OCI-LY1 (cell line): ENCODE data around the gene HPSE2.

Source experiments
- H2AFZ ChIP-seq: fragments of 200-600 bp; sonication (generic), shearing (Covaris generic); 2 replicates; pipeline ENCODE4 v1.6.0; 2014; ENCODE audit warnings: antibody characterized with exemption, mild to moderate bottlenecking, low read length
- H3F3A ChIP-seq: fragments of 200-600 bp; sonication (generic), shearing (Covaris generic); 2 replicates; pipeline ENCODE4 v1.6.0; 2014; ENCODE audit warnings: mild to moderate bottlenecking, antibody characterized with exemption, low read length, moderate library complexity; ENCODE audit not compliant: insufficient read depth
- H3K27ac ChIP-seq: fragments of 200-600 bp; sonication (generic); 2 replicates; pipeline ENCODE4 v1.5.1; 2014; ENCODE audit warnings: low read length, mixed run types, mild to moderate bottlenecking, low read depth; ENCODE audit not compliant: poor library complexity, severe bottlenecking
- H3K27me3 ChIP-seq: fragments of 200-600 bp; sonication (generic); 2 replicates; pipeline ENCODE4 v1.6.0; 2014; ENCODE audit warnings: antibody characterized with exemption, mild to moderate bottlenecking, low read length, moderate library complexity; ENCODE audit not compliant: insufficient read depth
- H3K36me3 ChIP-seq: fragments of 200-600 bp; sonication (generic); 2 replicates; pipeline ENCODE4 v1.6.1; 2014; ENCODE audit warnings: mild to moderate bottlenecking, antibody characterized with exemption, low read length, moderate library complexity, mixed read lengths; ENCODE audit not compliant: insufficient read depth
- H3K4me1 ChIP-seq: fragments of 200-600 bp; sonication (generic); 2 replicates; pipeline ENCODE4 v1.5.1; 2014; ENCODE audit warnings: mild to moderate bottlenecking, low read length, moderate library complexity; ENCODE audit not compliant: insufficient read depth, severe bottlenecking
- H3K4me2 ChIP-seq: fragments of 200-600 bp; sonication (generic), shearing (Covaris generic); 2 replicates; pipeline ENCODE4 v1.6.1; 2014; ENCODE audit warnings: low read length
- H3K4me3 ChIP-seq: fragments of 200-600 bp; sonication (generic); 2 replicates; pipeline ENCODE4 v1.5.1; 2014; ENCODE audit warnings: low read length, low read depth, mild to moderate bottlenecking, mixed read lengths; ENCODE audit not compliant: poor library complexity, severe bottlenecking
- H3K79me2 ChIP-seq: fragments of 200-600 bp; shearing (Covaris generic); 2 replicates; pipeline ENCODE4 v1.6.1; 2016; ENCODE audit warnings: mixed run types, low read length, mixed read lengths; ENCODE audit not compliant: insufficient read depth
- H3K9ac ChIP-seq: fragments of 200-600 bp; sonication (generic), shearing (Covaris generic); 2 replicates; pipeline ENCODE4 v1.6.1; 2014; ENCODE audit warnings: mild to moderate bottlenecking, low read length, mixed read lengths
- H3K9me2 ChIP-seq: fragments of 200-600 bp; sonication (generic), shearing (Covaris generic); 2 replicates; pipeline ENCODE4 v1.6.1; 2014; ENCODE audit warnings: low read depth, mild to moderate bottlenecking, low read length, mixed read lengths
- H3K9me3 ChIP-seq: fragments of 200-600 bp; shearing (Covaris generic); 2 replicates; pipeline ENCODE4 v1.6.1; 2014; ENCODE audit warnings: low read length, mixed read lengths
- H4K20me1 ChIP-seq: fragments of 200-600 bp; sonication (generic), shearing (Covaris generic); 2 replicates; pipeline ENCODE4 v1.6.0; 2016; ENCODE audit warnings: mild to moderate bottlenecking, low read length; ENCODE audit not compliant: insufficient read depth
- CTCF ChIP-seq: fragments of 200-600 bp; sonication (generic), shearing (Covaris generic); IDR thresholded peaks from 2 replicates; pipeline ENCODE4 v1.5.1; 2017; ENCODE audit warnings: mild to moderate bottlenecking, antibody characterized with exemption, low read length, moderate library complexity, mixed read lengths
- EZH2 ChIP-seq: fragments of 200-600 bp; sonication (generic), shearing (Covaris generic); IDR thresholded peaks from 2 replicates; pipeline ENCODE4 v1.8.0; 2017; ENCODE audit warnings: borderline replicate concordance, mixed run types, mild to moderate bottlenecking, antibody characterized with exemption, low read length, moderate library complexity, mixed read lengths

The HPSE2 gene

GRCh38 chr10:99013885-99014284, 221.8 kb downstream of the HPSE2 start:
- no peak overlapping the region for H3K4me3 ChIP-seq
- H3F3A ChIP-seq: no peaks in the 10 kb centered on the region
- no peaks in the 10 kb centered on the region for H3K27me3 ChIP-seq
- no peaks in the 10 kb centered on the region for H3K36me3 ChIP-seq
- H3K4me2 ChIP-seq: no peak overlapping the region
- H3K9me3 ChIP-seq: no peaks in the 10 kb centered on the region
- H3K27ac ChIP-seq: no peak overlapping the region
- no peaks in the 10 kb centered on the region for H3K4me1 ChIP-seq
- no peaks in the 10 kb centered on the region for H3K79me2 ChIP-seq
- TF ChIP-seq EZH2 (no peak), CTCF (no peak)
- H3K9ac ChIP-seq: no peak overlapping the region
- no peaks in the 10 kb centered on the region for H4K20me1 ChIP-seq
- H2AFZ ChIP-seq: no peak overlapping the region
- H3K9me2 ChIP-seq: no peaks in the 10 kb centered on the region

GRCh38 chr10:99010286-99010685, 225.4 kb downstream of the HPSE2 start:
- H3K4me1 ChIP-seq: no peaks in the 10 kb centered on the region
- no peaks in the 10 kb centered on the region for H3F3A ChIP-seq
- H2AFZ ChIP-seq: no peak overlapping the region
- no peak overlapping the region for H3K27ac ChIP-seq
- H3K9ac ChIP-seq: no peak overlapping the region
- no peak overlapping the region for H3K4me3 ChIP-seq
- H3K27me3 ChIP-seq: no peaks in the 10 kb centered on the region
- no peak for TF ChIP-seq EZH2
- TF ChIP-seq CTCF: no peak
- H3K36me3 ChIP-seq: no peaks in the 10 kb centered on the region
- H3K79me2 ChIP-seq: no peaks in the 10 kb centered on the region
- no peaks in the 10 kb centered on the region for H4K20me1 ChIP-seq
- H3K4me2 ChIP-seq: no peak overlapping the region
- H3K9me2 ChIP-seq: no peaks in the 10 kb centered on the region
- H3K9me3 ChIP-seq: no peaks in the 10 kb centered on the region

- TF ChIP-seq EZH2 (no peak), CTCF (no peak)
- no peaks in the 10 kb centered on the region for H3K36me3 ChIP-seq
Measured at GRCh38 chr10:99008054-99008453, 227.6 kb downstream of the HPSE2 start.

More at GRCh38 chr10:99008054-99008453, 227.6 kb downstream of the HPSE2 start:
- Histone ChIP-seq H2AFZ (no peak overlapping the region), H3K9ac (no peak overlapping the region), H3K27me3 (no peaks in the 10 kb centered on the region), H3K79me2 (no peaks in the 10 kb centered on the region), H3K9me2 (no peaks in the 10 kb centered on the region), H3F3A (no peaks in the 10 kb centered on the region), H4K20me1 (no peaks in the 10 kb centered on the region), H3K4me2 (no peak overlapping the region), H3K9me3 (no peaks in the 10 kb centered on the region), H3K4me3 (no peak overlapping the region), H3K27ac (no peak overlapping the region), H3K4me1 (no peaks in the 10 kb centered on the region)
